AG04450 (cell line): ENCODE measurements around the gene MICOS13. TPM values are rescaled to one million over a fixed set of nuclear protein-coding genes. Genes with fewer than 3 reads are reported as not detected.

Experiments
- CTCF ChIA-PET: fragments of 300-600, 350-600 bp; formaldehyde crosslinking; extraction: SDS; loops from one replicate; lab custom pipeline; 2022; ENCODE audit warnings: antibody characterized with exemption, inconsistent platforms; lab: Charles Lee
- POLR2A ChIA-PET: fragments of 350-600 bp; formaldehyde crosslinking; extraction: SDS; loops from one replicate; lab custom pipeline; 2021; ENCODE audit warnings: antibody characterized with exemption, inconsistent platforms; lab: Yijun Ruan, JAX
- DNase-seq: peaks from one replicate; pipeline ENCODE4 v3.0.0-alpha.2; 2011; ENCODE audit warnings: low read depth, low spot score
- H3K27ac ChIP-seq: one replicate; pipeline ENCODE4 v1.5.1; 2012; ENCODE audit warnings: low read depth, low read length, control low read depth
- H3K27me3 ChIP-seq: one replicate; pipeline ENCODE4 v1.6.0; 2012; ENCODE audit warnings: low read length; ENCODE audit not compliant: control insufficient read depth, insufficient read depth
- H3K4me3 ChIP-seq: 2 replicates; pipeline ENCODE4 v1.5.1; 2011; ENCODE audit warnings: mild to moderate bottlenecking, low read depth, low read length, control low read depth
- H3K9me3 ChIP-seq: 2 replicates; pipeline ENCODE4 v1.5.1; 2012; ENCODE audit warnings: low read length; ENCODE audit not compliant: control insufficient read depth, insufficient read depth
- CTCF ChIP-seq: IDR thresholded peaks from 2 replicates; pipeline ENCODE4 v1.5.1; 2011; ENCODE audit warnings: low read depth, low read length, control low read depth, inconsistent platforms
- polyA plus RNA-seq: library from polyadenylated mRNA; depleted of rRNA; stranded (reverse); fragments of >200 nt; gene quantifications from 2 replicates; pipeline ENCODE4 v1.2.3, GENCODE V29; 2011; rRNA removed

MICOS13 gene
- polyA plus RNA-seq, 1 experiment, result 25.2 TPM

- CTCF ChIA-PET, result no interaction called here
- H3K27me3 ChIP-seq, result no peaks in the 10 kb centered on the region
- TF ChIP-seq CTCF, result no peak
- H3K4me3 ChIP-seq, result no peak overlapping the region
- no peak for DNase-seq
- no peak overlapping the region for H3K27ac ChIP-seq
- POLR2A ChIA-PET, result no interaction called here
- no peaks in the 10 kb centered on the region for H3K9me3 ChIP-seq
Measured at GRCh38 chr19:5631567-5632240, 48.6 kb downstream of the MICOS13 start.

- ChIA-PET CTCF (no interaction called here), POLR2A (no interaction called here)
- H3K4me3 ChIP-seq, result no peak overlapping the region
- DNase-seq, result no peak
- H3K27ac ChIP-seq, result no peak overlapping the region
- no peaks in the 10 kb centered on the region for H3K27me3 ChIP-seq
- H3K9me3 ChIP-seq, result no peaks in the 10 kb centered on the region
- TF ChIP-seq CTCF, result no peak
Measured at GRCh38 chr19:5628919-5629481, 51.3 kb downstream of the MICOS13 start.

GRCh38 chr19:5628461-5628860 lies 51.9 kb downstream of the MICOS13 start:
- TF ChIP-seq CTCF, result no peak
- no peak overlapping the region for H3K27ac ChIP-seq
- ChIA-PET CTCF (no interaction called here), POLR2A (no interaction called here)
- no peaks in the 10 kb centered on the region; the same call in 1 of the 2 replicates for H3K9me3 ChIP-seq
- DNase-seq, result no peak
- H3K27me3 ChIP-seq, result no peaks in the 10 kb centered on the region
- no peak overlapping the region for H3K4me3 ChIP-seq

Other genes starting within 250 kb of the MICOS13 start
- gene ZNRF4, start 225.1 kb downstream of the MICOS13 start, polyA plus RNA-seq, result not detected in 2 replicates
- gene TINCR, start 112.6 kb downstream of the MICOS13 start, polyA plus RNA-seq, result 0.04 TPM in 1 of 2 replicates, not detected in the other
- 17.4 and 24.4 TPM in 2 replicates for gene SAFB2, start 57.7 kb downstream of the MICOS13 start, polyA plus RNA-seq
- 28.0 and 34.0 TPM in 2 replicates for gene SAFB, start 57.4 kb downstream of the MICOS13 start, polyA plus RNA-seq
- 4.9 and 7.0 TPM in 2 replicates for gene HSD11B1L, start 511 bp upstream of the MICOS13 start, polyA plus RNA-seq
- 478 and 743 TPM in 2 replicates for gene RPL36, start 9.8 kb upstream of the MICOS13 start, polyA plus RNA-seq
- 37.8 and 48.6 TPM in 2 replicates for gene LONP1, start 39.6 kb upstream of the MICOS13 start, polyA plus RNA-seq
- not detected in 2 replicates for gene CATSPERD, start 40.1 kb upstream of the MICOS13 start, polyA plus RNA-seq
- 0.16 and 0.17 TPM in 2 replicates for gene PRR22, start 104.2 kb upstream of the MICOS13 start, polyA plus RNA-seq
- gene DUS3L, start 110.6 kb upstream of the MICOS13 start, polyA plus RNA-seq, result 7.8 and 8.0 TPM in 2 replicates
- 0.24 and 0.53 TPM in 2 replicates for gene NRTN, start 124.6 kb upstream of the MICOS13 start, polyA plus RNA-seq
- gene FUT6, start 159.2 kb upstream of the MICOS13 start, polyA plus RNA-seq, result not detected in 2 replicates
- not detected in 2 replicates for gene FUT3, start 170.9 kb upstream of the MICOS13 start, polyA plus RNA-seq
- not detected in 2 replicates for gene FUT5, start 190.0 kb upstream of the MICOS13 start, polyA plus RNA-seq
- 168 and 272 TPM in 2 replicates for gene NDUFA11, start 223.3 kb upstream of the MICOS13 start, polyA plus RNA-seq
- 2.5 and 2.6 TPM in 2 replicates for gene VMAC, start 224.4 kb upstream of the MICOS13 start, polyA plus RNA-seq
- gene CAPS, start 233.7 kb upstream of the MICOS13 start, polyA plus RNA-seq, result 2.7 and 2.8 TPM in 2 replicates